ENCODE results near the gene DLL3. TPM values are rescaled to one million over a fixed set of nuclear protein-coding genes. Genes with fewer than 3 reads are reported as not detected.

Gene DLL3
- total RNA-seq, 4 donors from 2014 or later = not detected

GRCh38 chr19:39533791-39534190 lies 35.0 kb downstream of the DLL3 start:
- H3K36me3 ChIP-seq = no peaks in the 10 kb centered on the region
- H3K27me3 ChIP-seq = no peaks in the 10 kb centered on the region
- in situ Hi-C loops (cut with MboI; ENCODE audit: low sequenced_read_pairs in 4 of 4) = loop anchor here in 3 of 4 donors (5.0 to 25.0 kb wide), 7 partner anchors 46 to 421 kb away; partner anchors contain the start of genes SAMD4B (in 3 of the 3), GMFG (in 2 of the 3), RPS16 (in 2 of the 3) and DYRK1B (in 1 of the 3)
- DNase-seq (no peak), ATAC-seq (no peak)
- H3K4me3 ChIP-seq = no peak overlapping the region
- peaks cover 18 to 30% of the 10 kb centered on the region in 2 donors for H3K4me1 ChIP-seq
- no peak for TF ChIP-seq CTCF (IDR thresholded peaks at IDR 0.05 in 4 of 5, conservative IDR thresholded peaks at IDR 0.05 in 1 of 5)
- TF ChIP-seq POLR2A (IDR thresholded peaks at IDR 0.05) = no peak
- no peak overlapping the region for H3K27ac ChIP-seq
- intact Hi-C loops (cut with DNase I; ENCODE audit: low total_unique reads) = loop anchor here (2.0 to 5.0 kb wide), 5 partner anchors 53 to 406 kb away; partner anchors contain the start of genes PAK4 and TIMM50
- no peaks in the 10 kb centered on the region for H3K9me3 ChIP-seq

GRCh38 chr19:39539165-39539517 lies 40.4 kb downstream of the DLL3 start:
- in situ Hi-C loops (cut with MboI; ENCODE audit: low sequenced_read_pairs in 4 of 4) = loop anchor here in 3 of 4 donors (5.0 to 25.0 kb wide), 6 partner anchors 62 to 427 kb away; partner anchors contain the start of genes SAMD4B (in 3 of the 3), GMFG (in 2 of the 3), DYRK1B (in 1 of the 3) and FBL (in 1 of the 3)
- no peak for ATAC-seq

GRCh38 chr19:39539518-39540332 lies 41.0 kb downstream of the DLL3 start, which contains the start of gene EID2:
TSS of gene EID2 (minus strand) at chr19:39540161. CDS start at chr19:39540079, 82 bp downstream.
- peak; percentile 99 for ATAC-seq
- TF ChIP-seq POLR2A (IDR thresholded peaks at IDR 0.05) = peak; percentile 86 to 87
- peak; percentile 51 to 95 (median 86) for TF ChIP-seq CTCF (IDR thresholded peaks at IDR 0.05 in 4 of 5, conservative IDR thresholded peaks at IDR 0.05 in 1 of 5)
- H3K27ac ChIP-seq = peak within 1 kb of the TSS; percentile 87 to 96 (median 94)
- in situ Hi-C loops (cut with MboI; ENCODE audit: low sequenced_read_pairs in 4 of 4) = loop anchor here in 3 of 4 donors (5.0 to 25.0 kb wide), 6 partner anchors 62 to 427 kb away; partner anchors contain the start of genes SAMD4B (in 3 of the 3), GMFG (in 2 of the 3), DYRK1B (in 1 of the 3) and FBL (in 1 of the 3)
- no peaks in the 10 kb centered on the region for H3K9me3 ChIP-seq
- H3K4me1 ChIP-seq = peaks cover 17 to 25% of the 10 kb centered on the region in 2 donors
- H3K36me3 ChIP-seq = no peaks in the 10 kb centered on the region
- no peaks in the 10 kb centered on the region for H3K27me3 ChIP-seq
- peak within 1 kb of the TSS; percentile 69 to 95 (median 84) for H3K4me3 ChIP-seq
- DNase-seq = peak; percentile 94 to 95
- intact Hi-C loops (cut with DNase I; ENCODE audit: low total_unique reads) = loop anchor here (5.0 to 10.0 kb wide), 3 partner anchors 197 to 433 kb away; partner anchors contain the start of genes FBL, PSMC4 and SAMD4B

More at GRCh38 chr19:39539165-39539517, 40.4 kb downstream of the DLL3 start:
- H3K4me3 ChIP-seq = peak overlapping the region; percentile 69 to 95 (median 84)
- H3K36me3 ChIP-seq = no peaks in the 10 kb centered on the region
- no peak for DNase-seq
- H3K27ac ChIP-seq = peak overlapping the region; percentile 87 to 96 (median 94)
- peaks cover 17 to 25% of the 10 kb centered on the region in 2 donors for H3K4me1 ChIP-seq
- no peaks in the 10 kb centered on the region for H3K27me3 ChIP-seq
- no peaks in the 10 kb centered on the region for H3K9me3 ChIP-seq
- intact Hi-C loops (cut with DNase I; ENCODE audit: low total_unique reads) = loop anchor here (5.0 kb wide), 2 partner anchors 197 to 433 kb away; partner anchors contain the start of genes PSMC4 and SAMD4B
- no peak for TF ChIP-seq CTCF (IDR thresholded peaks at IDR 0.05 in 4 of 5, conservative IDR thresholded peaks at IDR 0.05 in 1 of 5)
- no peak for TF ChIP-seq POLR2A (IDR thresholded peaks at IDR 0.05)

- DNase-seq (no peak), ATAC-seq (no peak)
- intact Hi-C loops (cut with DNase I; ENCODE audit: low total_unique reads) (loop anchor here (10.0 kb wide), 1 partner anchor 304 kb away; the partner anchor contains the start of gene FBL), in situ Hi-C loops (cut with MboI; ENCODE audit: low sequenced_read_pairs in 4 of 4) (loop anchor here in 3 of 4 donors (25.0 kb wide), 4 partner anchors 103 to 428 kb away; partner anchors contain the start of genes GMFG (in 2 of the 3), SAMD4B (in 2 of the 3), DYRK1B (in 1 of the 3) and FBL (in 1 of the 3))
- Histone ChIP-seq H3K27ac (peak overlapping the region in 3 of 4 donors; percentile 87 to 96 (median 93)), H3K4me1 (peaks cover 17 to 25% of the 10 kb centered on the region in 2 donors), H3K27me3 (no peaks in the 10 kb centered on the region), H3K36me3 (no peaks in the 10 kb centered on the region), H3K9me3 (no peaks in the 10 kb centered on the region), H3K4me3 (peak overlapping the region in 3 of 4 donors; percentile 69 to 95 (median 87))
- TF ChIP-seq CTCF (IDR thresholded peaks at IDR 0.05 in 4 of 5, conservative IDR thresholded peaks at IDR 0.05 in 1 of 5) = peak in 1 of 5 experiments; percentile 2
- no peak for TF ChIP-seq POLR2A (IDR thresholded peaks at IDR 0.05)
Measured at GRCh38 chr19:39540333-39540673, 41.6 kb downstream of the DLL3 start.
